Transverse colon (tissue), 4 donors: Measurements from ENCODE around the gene VEGFA. TPM values are rescaled to one million over a fixed set of nuclear protein-coding genes. Genes with fewer than 3 reads are reported as not detected.

Experiments used
- DNase-seq: peaks from one replicate; pipeline ENCODE4 v3.0.0-alpha.2; 2019
- H3K27ac ChIP-seq, 4 donors: fragments of 200-600 bp; sonication (generic); 2 replicates each; pipeline ENCODE4 v1.5.1; 2016 to 2018; ENCODE audit warnings: inconsistent platforms in 4 of 4
- H3K27me3 ChIP-seq: fragments of 200-600 bp; sonication (generic); 2 replicates; pipeline ENCODE4 v1.5.1; 2017; ENCODE audit warnings: inconsistent platforms
- H3K36me3 ChIP-seq, 4 donors: fragments of 200-600 bp; sonication (generic); 2 replicates each; pipeline ENCODE4 v1.5.1; 2017 to 2019; ENCODE audit warnings: inconsistent platforms in 4 of 4
- H3K4me1 ChIP-seq, 4 donors: fragments of 200-600 bp; sonication (generic); 2 replicates each; pipeline ENCODE4 v1.5.1; 2017 to 2020; ENCODE audit warnings: inconsistent platforms in 4 of 4
- H3K4me3 ChIP-seq, 4 donors: fragments of 200-600 bp; sonication (generic); 1 replicate in 1 of 4; 2 replicates in 3 of 4; pipeline versions ENCODE4 v1.5.1 to v1.6.1; 2017 to 2019; ENCODE audit warnings: inconsistent platforms in 4 of 4
- H3K9me3 ChIP-seq, 2 donors: fragments of 200-600 bp; sonication (generic); 2 replicates each; pipeline ENCODE4 v1.5.1; 2017 to 2019; ENCODE audit warnings: inconsistent platforms in 2 of 2
- EP300 ChIP-seq: sonication (generic); formaldehyde crosslinking; IDR thresholded peaks from one replicate; pipeline ENCODE4 v1.6.1; 2017; ENCODE audit warnings: antibody characterized with exemption, low read depth
- POLR2A ChIP-seq: fragments of 450-650 bp; IDR thresholded peaks from one replicate; pipeline ENCODE4 v1.6.1; 2016; ENCODE audit warnings: antibody characterized with exemption, mild to moderate bottlenecking, moderate library complexity
- POLR2AphosphoS5 ChIP-seq, 3 donors: sonication (generic); formaldehyde crosslinking; IDR thresholded peaks; one replicate each; pipeline ENCODE4 v1.6.1; 2016; ENCODE audit warnings: antibody characterized with exemption in 3 of 3
- WGBS, 2 donors: methylation state at CpG; one replicate each; pipeline ENCODE4 v1.1.5; 2018; ENCODE audit warnings: low coverage in 1 of 2; 5-methylcytosine and 5-hydroxymethylcytosine counted together
- in situ Hi-C, 4 donors: fragments of 200-750 bp; cut with MboI; loops; one replicate each; pipeline versions ENCODE4 v1.15.0 to v1.15.1; 2017; ENCODE audit warnings: low sequenced_read_pairs in 3 of 4, low pct_ligation_motif_present in 1 of 4, low pct_unique_long_range_greater_than_20kb in 1 of 4
- intact Hi-C: fragments of 100-400 bp; cut with DNase I; formaldehyde crosslinking; loops from one replicate; pipeline ENCODE4 v1.15.1; 2023; ENCODE audit warnings: low total_unique reads
- total RNA-seq, 4 donors: library from RNA; depleted of rRNA; stranded (reverse); fragments of >200 nt; gene quantifications; one replicate each; pipeline ENCODE4 v1.1.0, GENCODE V29; 2016
- TF ChIP-seq, protein P1 (sequence below), 5 experiments: fragments of 200-600 bp in 3 of 5; fragments of 450-650 bp in 2 of 5; sonication (generic) in 3 of 5; IDR thresholded peaks; 1 replicate in 2 of 5; 2 replicates in 3 of 5; pipeline ENCODE4 v1.5.1; 2016 to 2017; ENCODE audit warnings: antibody characterized with exemption in 5 of 5, inconsistent platforms in 3 of 5, mild to moderate bottlenecking in 2 of 5, moderate library complexity in 1 of 5

The VEGFA gene
- total RNA-seq, 4 donors from 2014 or later, result 131 to 608 (median 203) TPM

GRCh38 chr6:43809417-43810305, 39.6 kb downstream of the VEGFA start:
- H3K4me3 ChIP-seq, result no peak overlapping the region
- no peak overlapping the region for H3K27ac ChIP-seq
- DNase-seq, result no peak
- H3K4me1 ChIP-seq, result peaks cover 14 to 51% (median 43%) of the 10 kb centered on the region in 4 donors
- WGBS, 2 donors, result 70 to 71% methylated on average over 9 to 14 of the region's 14 CpGs
- no peaks in the 10 kb centered on the region for H3K36me3 ChIP-seq
- in situ Hi-C loops, result no loop called here
- no peak for TF ChIP-seq EP300
- TF ChIP-seq, protein P1, sequence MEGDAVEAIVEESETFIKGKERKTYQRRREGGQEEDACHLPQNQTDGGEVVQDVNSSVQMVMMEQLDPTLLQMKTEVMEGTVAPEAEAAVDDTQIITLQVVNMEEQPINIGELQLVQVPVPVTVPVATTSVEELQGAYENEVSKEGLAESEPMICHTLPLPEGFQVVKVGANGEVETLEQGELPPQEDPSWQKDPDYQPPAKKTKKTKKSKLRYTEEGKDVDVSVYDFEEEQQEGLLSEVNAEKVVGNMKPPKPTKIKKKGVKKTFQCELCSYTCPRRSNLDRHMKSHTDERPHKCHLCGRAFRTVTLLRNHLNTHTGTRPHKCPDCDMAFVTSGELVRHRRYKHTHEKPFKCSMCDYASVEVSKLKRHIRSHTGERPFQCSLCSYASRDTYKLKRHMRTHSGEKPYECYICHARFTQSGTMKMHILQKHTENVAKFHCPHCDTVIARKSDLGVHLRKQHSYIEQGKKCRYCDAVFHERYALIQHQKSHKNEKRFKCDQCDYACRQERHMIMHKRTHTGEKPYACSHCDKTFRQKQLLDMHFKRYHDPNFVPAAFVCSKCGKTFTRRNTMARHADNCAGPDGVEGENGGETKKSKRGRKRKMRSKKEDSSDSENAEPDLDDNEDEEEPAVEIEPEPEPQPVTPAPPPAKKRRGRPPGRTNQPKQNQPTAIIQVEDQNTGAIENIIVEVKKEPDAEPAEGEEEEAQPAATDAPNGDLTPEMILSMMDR (IDR thresholded peaks at IDR 0.05), result no peak
- no peak for TF ChIP-seq POLR2A
- no peak for TF ChIP-seq POLR2AphosphoS5 (IDR thresholded peaks at IDR 0.05)
- H3K27me3 ChIP-seq, result no peaks in the 10 kb centered on the region
- intact Hi-C loops, result no loop called here
- no peaks in the 10 kb centered on the region for H3K9me3 ChIP-seq

GRCh38 chr6:43810965-43811732, 41.1 kb downstream of the VEGFA start:
- intact Hi-C loops, result no loop called here
- H3K4me1 ChIP-seq, result peaks cover 14 to 46% (median 31%) of the 10 kb centered on the region in 4 donors
- no peak overlapping the region for H3K27ac ChIP-seq
- TF ChIP-seq POLR2A, result no peak
- TF ChIP-seq, protein P1 (IDR thresholded peaks at IDR 0.05), result no peak
- TF ChIP-seq EP300, result no peak
- 84 to 100% methylated on average over 1 to 6 of the region's 6 CpGs for WGBS, 2 donors
- no peak overlapping the region for H3K4me3 ChIP-seq
- in situ Hi-C loops, result no loop called here
- H3K27me3 ChIP-seq, result no peaks in the 10 kb centered on the region
- H3K9me3 ChIP-seq, result no peaks in the 10 kb centered on the region
- peak; percentile 52 for DNase-seq
- no peaks in the 10 kb centered on the region for H3K36me3 ChIP-seq

- no peak overlapping the region for H3K4me3 ChIP-seq
- peaks cover 12 to 41% (median 28%) of the 10 kb centered on the region in 4 donors for H3K4me1 ChIP-seq
- in situ Hi-C loops (no loop called here), intact Hi-C loops (no loop called here)
- WGBS, 2 donors, result 89 to 93% methylated on average over 2 of the region's 2 CpGs
- no peaks in the 10 kb centered on the region for H3K27me3 ChIP-seq
- H3K9me3 ChIP-seq, result no peaks in the 10 kb centered on the region
- no peaks in the 10 kb centered on the region for H3K36me3 ChIP-seq
- TF ChIP-seq, protein P1 (IDR thresholded peaks at IDR 0.05), result no peak
- TF ChIP-seq EP300 (no peak), POLR2AphosphoS5 (IDR thresholded peaks at IDR 0.05) (no peak), POLR2A (no peak)
- DNase-seq, result no peak
- no peak overlapping the region for H3K27ac ChIP-seq
These were observed 41.7 kb downstream of the VEGFA start for GRCh38 chr6:43811733-43812099.

DNA sequence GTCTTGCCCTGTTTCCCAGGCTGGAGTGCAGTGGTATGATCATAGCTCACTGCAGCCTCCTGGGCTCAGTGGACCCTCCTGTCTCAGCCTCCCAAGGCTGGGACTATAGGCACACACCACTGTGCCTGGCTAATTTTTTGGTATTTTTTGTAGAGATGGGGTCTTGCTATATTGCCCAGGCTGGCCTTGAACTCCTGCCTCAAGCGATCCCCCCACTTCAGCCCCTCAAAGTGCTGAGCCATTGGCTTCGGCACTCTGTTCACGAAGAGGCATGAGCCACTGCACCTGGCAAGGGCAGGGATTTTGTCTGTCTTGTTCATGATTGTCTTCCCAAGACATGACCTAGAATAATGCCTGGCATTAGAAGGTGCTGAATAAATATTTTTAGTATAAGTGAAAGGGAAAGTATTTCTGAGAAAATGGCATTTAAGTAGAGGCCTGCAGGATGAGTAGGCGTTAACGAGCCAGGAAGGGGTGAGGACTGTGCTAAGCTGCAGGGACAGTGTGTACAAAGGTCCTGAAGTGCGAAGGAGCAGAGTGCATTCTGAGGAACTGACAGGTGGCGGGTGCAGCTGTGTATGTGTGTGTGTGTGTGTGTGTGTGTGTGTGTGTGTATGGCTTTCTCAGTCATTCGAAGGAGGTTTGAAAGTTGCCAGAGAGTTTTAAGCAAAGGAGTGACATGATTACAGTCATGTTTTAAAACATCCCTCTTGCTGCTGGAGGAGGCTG, 43.0 kb downstream of the VEGFA start:
- Histone ChIP-seq H3K36me3 (no peaks in the 10 kb centered on the region), H3K4me1 (peaks cover 6 to 30% (median 20%) of the 10 kb centered on the region in 4 donors), H3K9me3 (no peaks in the 10 kb centered on the region), H3K27ac (peak overlapping the region; percentile 76 to 83 (median 79)), H3K27me3 (no peaks in the 10 kb centered on the region), H3K4me3 (no peak overlapping the region)
- intact Hi-C loops, result no loop called here
- peak; percentile 84 for DNase-seq
- in situ Hi-C loops, result no loop called here
- 37 to 39% methylated on average over 6 to 8 of the region's 8 CpGs for WGBS, 2 donors
- TF ChIP-seq POLR2A (no peak), POLR2AphosphoS5 (IDR thresholded peaks at IDR 0.05) (peak in 2 of 3 donors; percentile 63 to 77), EP300 (no peak)
- TF ChIP-seq, protein P1 (IDR thresholded peaks at IDR 0.05), result peak in 1 of 5 experiments; percentile 38
